HCT116 (cell line): Measurements from ENCODE around the gene NEK11. TPM values are rescaled to one million over a fixed set of nuclear protein-coding genes. Genes with fewer than 3 reads are reported as not detected.

ENCODE experiments used
- ATAC-seq: fragments of 200-7000 bp; cut with Tn5 transposase; 2 replicates; pipeline ENCODE4 v1.9.1; 2020; ENCODE audit warnings: mild to moderate bottlenecking, moderate library complexity
- BruUV-seq: library from RNA; stranded (reverse); fragments of 400-500 nt; replicated peaks from 2 replicates; lab custom pipeline; 2021; lab: Mats Ljungman, UMichigan
- CTCF ChIA-PET: fragments of 300-600 bp; sonication (Branson Sonifier 250); formaldehyde crosslinking; loops from one replicate; lab custom pipeline; 2021; ENCODE audit warnings: antibody characterized with exemption; lab: Charles Lee
- POLR2A ChIA-PET: fragments of 300-600, 350-600 bp; sonication (Branson Sonifier 250); formaldehyde crosslinking; loops from one replicate; lab custom pipeline; 2021; ENCODE audit warnings: antibody characterized with exemption; lab: Charles Lee
- RAD21 ChIA-PET, 2 experiments: fragments of 300-600 bp; sonication (Branson Sonifier 250); formaldehyde crosslinking; loops; one replicate each; lab custom pipeline; 2023; ENCODE audit warnings: low total read pairs in 2 of 2; ENCODE audit not compliant: uncharacterized antibody in 2 of 2, unreplicated experiment in 2 of 2, low non-redundant PET in 1 of 2; lab: Charles Lee
- DNase-seq: peaks from one replicate; pipeline ENCODE4 v3.0.0-alpha.2; 2010; ENCODE audit warnings: low read depth, low spot score
- H2AFZ ChIP-seq: fragments of 200-600 bp; shearing (Covaris generic), sonication (generic); 2 replicates; pipeline ENCODE4 v1.6.1; 2017; ENCODE audit warnings: low read depth, mixed run types, mixed read lengths, antibody characterized with exemption, low read length; ENCODE audit not compliant: poor library complexity, severe bottlenecking
- H3K27ac ChIP-seq: 2 replicates; pipeline ENCODE4 v1.5.1; 2012; ENCODE audit warnings: low read depth, low read length
- H3K27me3 ChIP-seq: fragments of 200-600 bp; sonication (generic); 2 replicates; pipeline ENCODE4 v1.6.1; 2016; ENCODE audit warnings: mixed run types, low read length, mixed read lengths; ENCODE audit not compliant: insufficient read depth
- H3K36me3 ChIP-seq, 2 experiments: fragments of 200-500 bp in 1 of 2; fragments of 200-600 bp in 1 of 2; sonication (Bioruptor generic) in 1 of 2; sonication (generic) in 1 of 2; 2 replicates each; pipeline versions ENCODE4 v1.5.1 to v1.6.1; 2014 to 2016; ENCODE audit warnings: low read length in 2 of 2, inconsistent platforms in 1 of 2, mixed read lengths in 1 of 2, mixed run types in 1 of 2; ENCODE audit not compliant: insufficient read depth in 2 of 2, control insufficient read depth in 1 of 2
- H3K4me1 ChIP-seq, 2 experiments: fragments of 200-600 bp in 1 of 2; sonication (generic) in 1 of 2; 2 replicates each; pipeline versions ENCODE4 v1.5.1 to v1.6.1; 2012 to 2017; ENCODE audit warnings: low read length in 2 of 2, inconsistent platforms in 1 of 2, mild to moderate bottlenecking in 1 of 2, mixed read lengths in 1 of 2, mixed run types in 1 of 2, moderate library complexity in 1 of 2; ENCODE audit not compliant: insufficient read depth in 2 of 2, control insufficient read depth in 1 of 2
- H3K4me2 ChIP-seq: fragments of 200-600 bp; sonication (generic); 2 replicates; pipeline ENCODE4 v1.6.1; 2017; ENCODE audit warnings: mixed run types, low read length, mixed read lengths
- H3K4me3 ChIP-seq, 2 experiments: fragments of 200-600 bp in 1 of 2; sonication (generic) in 1 of 2; replicated peaks in 1 of 2; 2 replicates each; pipeline ENCODE4 v1.5.1; 2011 to 2016; ENCODE audit warnings: low read length in 2 of 2, control low read depth in 1 of 2, low read depth in 1 of 2, mild to moderate bottlenecking in 1 of 2, mixed read lengths in 1 of 2, mixed run types in 1 of 2
- H3K79me2 ChIP-seq: fragments of 200-600 bp; sonication (generic); 2 replicates; pipeline ENCODE4 v1.6.1; 2017; ENCODE audit warnings: mild to moderate bottlenecking, mixed run types, low read length, moderate library complexity, mixed read lengths; ENCODE audit not compliant: insufficient read depth
- H3K9ac ChIP-seq: fragments of 200-600 bp; sonication (generic); 2 replicates; pipeline ENCODE4 v1.6.1; 2016; ENCODE audit warnings: low read length, mixed read lengths
- H3K9me2 ChIP-seq: fragments of 200-600 bp; sonication (generic), shearing (Covaris generic); 2 replicates; pipeline ENCODE4 v1.6.1; 2017; ENCODE audit warnings: mixed run types, mild to moderate bottlenecking, moderate library complexity; ENCODE audit not compliant: insufficient read depth
- H3K9me3 ChIP-seq, 2 experiments: fragments of 200-500 bp in 1 of 2; fragments of 200-600 bp in 1 of 2; sonication (Bioruptor generic) in 1 of 2; sonication (generic) in 1 of 2; 2 replicates each; pipeline ENCODE4 v1.6.1; 2014 to 2017; ENCODE audit warnings: low read length in 2 of 2, mixed read lengths in 2 of 2, inconsistent platforms in 1 of 2, low read depth in 1 of 2, mild to moderate bottlenecking in 1 of 2, mixed run types in 1 of 2, moderate library complexity in 1 of 2; ENCODE audit not compliant: control insufficient read depth in 1 of 2, insufficient read depth in 1 of 2
- H4K20me1 ChIP-seq: fragments of 200-600 bp; sonication (generic), shearing (Covaris generic); 2 replicates; pipeline ENCODE4 v1.6.1; 2017; ENCODE audit warnings: mixed run types, mild to moderate bottlenecking, moderate library complexity; ENCODE audit not compliant: insufficient read depth
- SP1 ChIP-seq: IDR thresholded peaks from 2 replicates; pipeline ENCODE4 v1.6.1; 2012; ENCODE audit warnings: low read depth
- ZNF274 ChIP-seq: fragments of 200-500 bp; sonication (Bioruptor generic); IDR thresholded peaks from 2 replicates; pipeline ENCODE4 v1.6.1; 2014; ENCODE audit warnings: mild to moderate bottlenecking, low read depth, low read length, inconsistent platforms
- intact Hi-C: fragments of 100-400 bp; cut with micrococcal nuclease; formaldehyde crosslinking; loops from 2 replicates; pipeline ENCODE4 v1.10.0; 2022
- total RNA-seq: library from RNA; stranded (reverse); gene quantifications from one replicate; pipeline ENCODE4 v1.2.1, GENCODE V29; 2021; ENCODE audit not compliant: unreplicated experiment
- TF ChIP-seq, protein P1 (sequence below): IDR thresholded peaks from 2 replicates; pipeline ENCODE4 v1.6.1; 2012
- TF ChIP-seq, protein P2 (sequence below): IDR thresholded peaks from 2 replicates; pipeline ENCODE4 v1.6.1; 2012; ENCODE audit warnings: low read depth

The NEK11 gene
- total RNA-seq, 1 experiment from 2014 or later, result 3.1 TPM

DNA sequence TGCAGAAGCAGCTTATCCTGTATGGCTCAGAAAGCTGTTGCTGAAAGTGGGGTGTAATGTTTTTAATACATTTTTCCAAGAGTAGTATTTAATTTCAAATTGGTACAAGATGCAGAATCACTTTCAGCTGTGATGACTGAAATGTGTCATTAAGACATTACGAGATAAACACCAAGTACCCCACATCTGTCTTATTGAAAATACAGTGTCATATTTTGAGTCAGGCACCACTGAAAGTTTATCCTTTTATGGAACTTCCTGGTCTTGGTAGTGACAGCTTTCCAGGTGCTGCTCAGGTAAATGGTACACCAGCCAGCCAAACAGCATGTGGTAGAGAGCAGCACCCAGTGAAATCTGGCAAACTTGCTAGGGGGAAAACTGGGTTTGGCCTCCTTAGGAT is 17.0 kb upstream of the NEK11 start:
- Histone ChIP-seq H3K27ac (no peak overlapping the region), H2AFZ (no peak overlapping the region), H3K27me3 (no peaks in the 10 kb centered on the region), H3K36me3 (no peaks in the 10 kb centered on the region; a peak in 1 of 4 replicates), H3K9me2 (no peaks in the 10 kb centered on the region), H3K4me1 (no peaks in the 10 kb centered on the region), H3K4me3 (no peak overlapping the region), H3K4me2 (no peak overlapping the region), H3K9me3 (no peaks in the 10 kb centered on the region), H3K79me2 (no peaks in the 10 kb centered on the region), H3K9ac (no peak overlapping the region), H4K20me1 (no peaks in the 10 kb centered on the region)
- RAD21 ChIA-PET, result no interaction called here
- intact Hi-C loops, result no loop called here
- POLR2A ChIA-PET, result no interaction called here
- BruUV-seq, result no TSS peak
- no peak for DNase-seq
- ATAC-seq, result no peak
- CTCF ChIA-PET, result interaction anchor here (0.7 kb wide), 1 partner anchor 346 kb away, joined by 3 read pairs; no protein-coding TSS in a partner anchor
- no peak for TF ChIP-seq ZNF274
- TF ChIP-seq, protein P1, sequence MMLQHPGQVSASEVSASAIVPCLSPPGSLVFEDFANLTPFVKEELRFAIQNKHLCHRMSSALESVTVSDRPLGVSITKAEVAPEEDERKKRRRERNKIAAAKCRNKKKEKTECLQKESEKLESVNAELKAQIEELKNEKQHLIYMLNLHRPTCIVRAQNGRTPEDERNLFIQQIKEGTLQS, result no peak
- TF ChIP-seq, protein P2, sequence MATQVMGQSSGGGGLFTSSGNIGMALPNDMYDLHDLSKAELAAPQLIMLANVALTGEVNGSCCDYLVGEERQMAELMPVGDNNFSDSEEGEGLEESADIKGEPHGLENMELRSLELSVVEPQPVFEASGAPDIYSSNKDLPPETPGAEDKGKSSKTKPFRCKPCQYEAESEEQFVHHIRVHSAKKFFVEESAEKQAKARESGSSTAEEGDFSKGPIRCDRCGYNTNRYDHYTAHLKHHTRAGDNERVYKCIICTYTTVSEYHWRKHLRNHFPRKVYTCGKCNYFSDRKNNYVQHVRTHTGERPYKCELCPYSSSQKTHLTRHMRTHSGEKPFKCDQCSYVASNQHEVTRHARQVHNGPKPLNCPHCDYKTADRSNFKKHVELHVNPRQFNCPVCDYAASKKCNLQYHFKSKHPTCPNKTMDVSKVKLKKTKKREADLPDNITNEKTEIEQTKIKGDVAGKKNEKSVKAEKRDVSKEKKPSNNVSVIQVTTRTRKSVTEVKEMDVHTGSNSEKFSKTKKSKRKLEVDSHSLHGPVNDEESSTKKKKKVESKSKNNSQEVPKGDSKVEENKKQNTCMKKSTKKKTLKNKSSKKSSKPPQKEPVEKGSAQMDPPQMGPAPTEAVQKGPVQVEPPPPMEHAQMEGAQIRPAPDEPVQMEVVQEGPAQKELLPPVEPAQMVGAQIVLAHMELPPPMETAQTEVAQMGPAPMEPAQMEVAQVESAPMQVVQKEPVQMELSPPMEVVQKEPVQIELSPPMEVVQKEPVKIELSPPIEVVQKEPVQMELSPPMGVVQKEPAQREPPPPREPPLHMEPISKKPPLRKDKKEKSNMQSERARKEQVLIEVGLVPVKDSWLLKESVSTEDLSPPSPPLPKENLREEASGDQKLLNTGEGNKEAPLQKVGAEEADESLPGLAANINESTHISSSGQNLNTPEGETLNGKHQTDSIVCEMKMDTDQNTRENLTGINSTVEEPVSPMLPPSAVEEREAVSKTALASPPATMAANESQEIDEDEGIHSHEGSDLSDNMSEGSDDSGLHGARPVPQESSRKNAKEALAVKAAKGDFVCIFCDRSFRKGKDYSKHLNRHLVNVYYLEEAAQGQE, result no peak

DNA sequence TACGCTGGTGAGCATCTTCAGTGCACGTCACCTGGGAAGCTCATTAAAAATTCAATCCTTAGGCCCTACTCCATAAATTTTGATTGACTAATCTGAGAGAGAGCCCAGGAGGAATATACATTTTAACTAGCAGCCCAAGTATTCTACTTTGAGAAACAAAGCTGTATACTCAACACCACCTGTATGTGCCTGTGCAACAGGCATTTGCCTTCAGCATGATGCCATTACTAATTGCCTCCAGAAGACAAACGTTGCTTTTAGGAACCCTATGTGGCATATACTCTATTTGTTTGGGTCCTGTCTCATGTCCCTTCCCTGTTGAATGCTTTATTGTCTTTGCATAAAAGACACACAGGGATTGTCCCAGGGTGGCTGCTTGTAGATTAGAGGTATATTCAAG is 7.7 kb upstream of the NEK11 start:
- intact Hi-C loops, result no loop called here
- CTCF ChIA-PET, result no interaction called here
- no peak overlapping the region for H3K4me2 ChIP-seq
- no peak for TF ChIP-seq SP1
- TF ChIP-seq, all 23 proteins: peak for 0
- Histone ChIP-seq H3K9me3 (no peaks in the 10 kb centered on the region), H2AFZ (no peak overlapping the region), H3K36me3 (peaks cover 2 to 3% of the 10 kb centered on the region in 2 experiments; a peak in 2 of 4 replicates), H3K9me2 (no peaks in the 10 kb centered on the region), H3K27ac (no peak overlapping the region), H4K20me1 (no peaks in the 10 kb centered on the region), H3K27me3 (no peaks in the 10 kb centered on the region), H3K4me3 (no peak overlapping the region), H3K79me2 (no peaks in the 10 kb centered on the region), H3K4me1 (no peaks in the 10 kb centered on the region), H3K9ac (no peak overlapping the region)
- POLR2A ChIA-PET, result no interaction called here
- DNase-seq, result no peak
- ATAC-seq, result no peak
- RAD21 ChIA-PET, result no interaction called here
- BruUV-seq, result no TSS peak
